HCT116 (cell line): ENCODE data around the gene COL7A1. TPM values are rescaled to one million over a fixed set of nuclear protein-coding genes. Genes with fewer than 3 reads are reported as not detected.

ENCODE experiments used
- ATAC-seq: fragments of 200-7000 bp; cut with Tn5 transposase; 2 replicates; pipeline ENCODE4 v1.9.1; 2020; ENCODE audit warnings: mild to moderate bottlenecking, moderate library complexity
- BruUV-seq: library from RNA; stranded (reverse); fragments of 400-500 nt; replicated peaks from 2 replicates; lab custom pipeline; 2021; lab: Mats Ljungman, UMichigan
- CTCF ChIA-PET: fragments of 300-600 bp; sonication (Branson Sonifier 250); formaldehyde crosslinking; loops from one replicate; lab custom pipeline; 2021; ENCODE audit warnings: antibody characterized with exemption; lab: Charles Lee
- POLR2A ChIA-PET: fragments of 300-600, 350-600 bp; sonication (Branson Sonifier 250); formaldehyde crosslinking; loops from one replicate; lab custom pipeline; 2021; ENCODE audit warnings: antibody characterized with exemption; lab: Charles Lee
- RAD21 ChIA-PET, 2 experiments: fragments of 300-600 bp; sonication (Branson Sonifier 250); formaldehyde crosslinking; loops; one replicate each; lab custom pipeline; 2023; ENCODE audit warnings: low total read pairs in 2 of 2; ENCODE audit not compliant: uncharacterized antibody in 2 of 2, unreplicated experiment in 2 of 2, low non-redundant PET in 1 of 2; lab: Charles Lee
- DNase-seq: peaks from one replicate; pipeline ENCODE4 v3.0.0-alpha.2; 2010; ENCODE audit warnings: low read depth, low spot score
- H2AFZ ChIP-seq: fragments of 200-600 bp; shearing (Covaris generic), sonication (generic); 2 replicates; pipeline ENCODE4 v1.6.1; 2017; ENCODE audit warnings: low read depth, mixed run types, mixed read lengths, antibody characterized with exemption, low read length; ENCODE audit not compliant: poor library complexity, severe bottlenecking
- H3K27ac ChIP-seq: 2 replicates; pipeline ENCODE4 v1.5.1; 2012; ENCODE audit warnings: low read depth, low read length
- H3K27me3 ChIP-seq: fragments of 200-600 bp; sonication (generic); 2 replicates; pipeline ENCODE4 v1.6.1; 2016; ENCODE audit warnings: mixed run types, low read length, mixed read lengths; ENCODE audit not compliant: insufficient read depth
- H3K36me3 ChIP-seq, 2 experiments: fragments of 200-500 bp in 1 of 2; fragments of 200-600 bp in 1 of 2; sonication (Bioruptor generic) in 1 of 2; sonication (generic) in 1 of 2; 2 replicates each; pipeline versions ENCODE4 v1.5.1 to v1.6.1; 2014 to 2016; ENCODE audit warnings: low read length in 2 of 2, inconsistent platforms in 1 of 2, mixed read lengths in 1 of 2, mixed run types in 1 of 2; ENCODE audit not compliant: insufficient read depth in 2 of 2, control insufficient read depth in 1 of 2
- H3K4me1 ChIP-seq, 2 experiments: fragments of 200-600 bp in 1 of 2; sonication (generic) in 1 of 2; 2 replicates each; pipeline versions ENCODE4 v1.5.1 to v1.6.1; 2012 to 2017; ENCODE audit warnings: low read length in 2 of 2, inconsistent platforms in 1 of 2, mild to moderate bottlenecking in 1 of 2, mixed read lengths in 1 of 2, mixed run types in 1 of 2, moderate library complexity in 1 of 2; ENCODE audit not compliant: insufficient read depth in 2 of 2, control insufficient read depth in 1 of 2
- H3K4me2 ChIP-seq: fragments of 200-600 bp; sonication (generic); 2 replicates; pipeline ENCODE4 v1.6.1; 2017; ENCODE audit warnings: mixed run types, low read length, mixed read lengths
- H3K4me3 ChIP-seq, 2 experiments: fragments of 200-600 bp in 1 of 2; sonication (generic) in 1 of 2; replicated peaks in 1 of 2; 2 replicates each; pipeline ENCODE4 v1.5.1; 2011 to 2016; ENCODE audit warnings: low read length in 2 of 2, control low read depth in 1 of 2, low read depth in 1 of 2, mild to moderate bottlenecking in 1 of 2, mixed read lengths in 1 of 2, mixed run types in 1 of 2
- H3K79me2 ChIP-seq: fragments of 200-600 bp; sonication (generic); 2 replicates; pipeline ENCODE4 v1.6.1; 2017; ENCODE audit warnings: mild to moderate bottlenecking, mixed run types, low read length, moderate library complexity, mixed read lengths; ENCODE audit not compliant: insufficient read depth
- H3K9ac ChIP-seq: fragments of 200-600 bp; sonication (generic); 2 replicates; pipeline ENCODE4 v1.6.1; 2016; ENCODE audit warnings: low read length, mixed read lengths
- H3K9me2 ChIP-seq: fragments of 200-600 bp; sonication (generic), shearing (Covaris generic); 2 replicates; pipeline ENCODE4 v1.6.1; 2017; ENCODE audit warnings: mixed run types, mild to moderate bottlenecking, moderate library complexity; ENCODE audit not compliant: insufficient read depth
- H3K9me3 ChIP-seq, 2 experiments: fragments of 200-500 bp in 1 of 2; fragments of 200-600 bp in 1 of 2; sonication (Bioruptor generic) in 1 of 2; sonication (generic) in 1 of 2; 2 replicates each; pipeline ENCODE4 v1.6.1; 2014 to 2017; ENCODE audit warnings: low read length in 2 of 2, mixed read lengths in 2 of 2, inconsistent platforms in 1 of 2, low read depth in 1 of 2, mild to moderate bottlenecking in 1 of 2, mixed run types in 1 of 2, moderate library complexity in 1 of 2; ENCODE audit not compliant: control insufficient read depth in 1 of 2, insufficient read depth in 1 of 2
- H4K20me1 ChIP-seq: fragments of 200-600 bp; sonication (generic), shearing (Covaris generic); 2 replicates; pipeline ENCODE4 v1.6.1; 2017; ENCODE audit warnings: mixed run types, mild to moderate bottlenecking, moderate library complexity; ENCODE audit not compliant: insufficient read depth
- CBX3 ChIP-seq: IDR thresholded peaks from 2 replicates; pipeline ENCODE4 v1.6.1; 2012; ENCODE audit warnings: low read depth
- CEBPB ChIP-seq: IDR thresholded peaks from 2 replicates; pipeline ENCODE4 v1.6.1; 2012; ENCODE audit warnings: low read depth
- CTCF ChIP-seq, 3 experiments: fragments of 200-600 bp in 1 of 3; sonication (generic) in 1 of 3; IDR thresholded peaks in 2 of 3; conservative IDR thresholded peaks in 1 of 3; 2 replicates each; pipeline ENCODE4 v1.5.1; 2012 to 2017; ENCODE audit warnings: low read depth in 2 of 3, low read length in 2 of 3, antibody characterized with exemption in 1 of 3, borderline replicate concordance in 1 of 3, control low read depth in 1 of 3, mild to moderate bottlenecking in 1 of 3, mixed read lengths in 1 of 3, mixed run types in 1 of 3, moderate library complexity in 1 of 3; ENCODE audit not compliant: insufficient read depth in 1 of 3
- EGR1 ChIP-seq: IDR thresholded peaks from 2 replicates; pipeline ENCODE4 v1.6.1; 2012; ENCODE audit warnings: low read depth
- ELF1 ChIP-seq: IDR thresholded peaks from 2 replicates; pipeline ENCODE4 v1.6.1; 2012; ENCODE audit warnings: low read depth, borderline replicate concordance
- EZH2 ChIP-seq: fragments of 200-600 bp; sonication (generic); IDR thresholded peaks from 2 replicates; pipeline ENCODE4 v1.6.1; 2017; ENCODE audit warnings: antibody characterized with exemption, mixed run types
- EZH2phosphoT487 ChIP-seq: fragments of 200-600 bp; IDR thresholded peaks from 2 replicates; pipeline ENCODE4 v1.6.1; 2018; ENCODE audit warnings: antibody characterized with exemption, borderline replicate concordance
- FOSL1 ChIP-seq: IDR thresholded peaks from 2 replicates; pipeline ENCODE4 v1.6.1; 2012; ENCODE audit warnings: low read depth
- MAX ChIP-seq: IDR thresholded peaks from 2 replicates; pipeline ENCODE4 v1.6.1; 2012
- POLR2A ChIP-seq: IDR thresholded peaks from 2 replicates; pipeline ENCODE4 v1.7.0; 2011; ENCODE audit warnings: borderline replicate concordance; ENCODE audit not compliant: insufficient read depth, insufficient read length; ENCODE audit errors: extremely low read depth
- POLR2AphosphoS5 ChIP-seq: IDR thresholded peaks from 2 replicates; pipeline ENCODE4 v1.6.1; 2011; ENCODE audit warnings: mild to moderate bottlenecking, low read depth, low read length, moderate library complexity
- SP1 ChIP-seq: IDR thresholded peaks from 2 replicates; pipeline ENCODE4 v1.6.1; 2012; ENCODE audit warnings: low read depth
- TCF7L2 ChIP-seq: IDR thresholded peaks from 2 replicates; pipeline ENCODE4 v1.7.0; 2011; ENCODE audit warnings: borderline replicate concordance, inconsistent platforms; ENCODE audit not compliant: insufficient read depth, insufficient read length; ENCODE audit errors: extremely low read depth
- ZFX ChIP-seq: fragments of 450-650 bp; IDR thresholded peaks from 2 replicates; pipeline ENCODE4 v1.6.1; 2017
- intact Hi-C: fragments of 100-400 bp; cut with micrococcal nuclease; formaldehyde crosslinking; loops from 2 replicates; pipeline ENCODE4 v1.10.0; 2022
- total RNA-seq: library from RNA; stranded (reverse); gene quantifications from one replicate; pipeline ENCODE4 v1.2.1, GENCODE V29; 2021; ENCODE audit not compliant: unreplicated experiment
- TF ChIP-seq, protein P1 (sequence below): IDR thresholded peaks from 2 replicates; pipeline ENCODE4 v1.6.1; 2012; ENCODE audit warnings: low read depth
- TF ChIP-seq, protein P2 (sequence below): IDR thresholded peaks from 2 replicates; pipeline ENCODE4 v1.6.1; 2012

Gene COL7A1
- total RNA-seq, 1 experiment from 2014 or later: 11.4 TPM

- intact Hi-C loops: no loop called here
- CTCF ChIA-PET: interaction anchor here (1.0 kb wide), 1 partner anchor 9 kb away, joined by 3 read pairs; no protein-coding TSS in a partner anchor
- Histone ChIP-seq H3K27ac (no peak overlapping the region; the same call in 1 of the 2 replicates), H3K4me2 (no peak overlapping the region), H4K20me1 (no peaks in the 10 kb centered on the region), H3K9me3 (no peaks in the 10 kb centered on the region), H3K36me3 (no peaks in the 10 kb centered on the region)
- ATAC-seq: no peak
- no TSS peak for BruUV-seq
- no peak for TF ChIP-seq CTCF (IDR thresholded peaks at IDR 0.05 in 2 of 3, conservative IDR thresholded peaks at IDR 0.05 in 1 of 3; ENCODE audit: borderline replicate concordance in 1 of 3, insufficient read depth in 1 of 3, low read depth in 2 of 3, low read length in 2 of 3)
- TF ChIP-seq FOSL1: no peak
- TF ChIP-seq EZH2: no peak
- no peak for TF ChIP-seq CBX3
- TF ChIP-seq POLR2A: no peak
- TF ChIP-seq CEBPB: no peak
- TF ChIP-seq, protein P1, sequence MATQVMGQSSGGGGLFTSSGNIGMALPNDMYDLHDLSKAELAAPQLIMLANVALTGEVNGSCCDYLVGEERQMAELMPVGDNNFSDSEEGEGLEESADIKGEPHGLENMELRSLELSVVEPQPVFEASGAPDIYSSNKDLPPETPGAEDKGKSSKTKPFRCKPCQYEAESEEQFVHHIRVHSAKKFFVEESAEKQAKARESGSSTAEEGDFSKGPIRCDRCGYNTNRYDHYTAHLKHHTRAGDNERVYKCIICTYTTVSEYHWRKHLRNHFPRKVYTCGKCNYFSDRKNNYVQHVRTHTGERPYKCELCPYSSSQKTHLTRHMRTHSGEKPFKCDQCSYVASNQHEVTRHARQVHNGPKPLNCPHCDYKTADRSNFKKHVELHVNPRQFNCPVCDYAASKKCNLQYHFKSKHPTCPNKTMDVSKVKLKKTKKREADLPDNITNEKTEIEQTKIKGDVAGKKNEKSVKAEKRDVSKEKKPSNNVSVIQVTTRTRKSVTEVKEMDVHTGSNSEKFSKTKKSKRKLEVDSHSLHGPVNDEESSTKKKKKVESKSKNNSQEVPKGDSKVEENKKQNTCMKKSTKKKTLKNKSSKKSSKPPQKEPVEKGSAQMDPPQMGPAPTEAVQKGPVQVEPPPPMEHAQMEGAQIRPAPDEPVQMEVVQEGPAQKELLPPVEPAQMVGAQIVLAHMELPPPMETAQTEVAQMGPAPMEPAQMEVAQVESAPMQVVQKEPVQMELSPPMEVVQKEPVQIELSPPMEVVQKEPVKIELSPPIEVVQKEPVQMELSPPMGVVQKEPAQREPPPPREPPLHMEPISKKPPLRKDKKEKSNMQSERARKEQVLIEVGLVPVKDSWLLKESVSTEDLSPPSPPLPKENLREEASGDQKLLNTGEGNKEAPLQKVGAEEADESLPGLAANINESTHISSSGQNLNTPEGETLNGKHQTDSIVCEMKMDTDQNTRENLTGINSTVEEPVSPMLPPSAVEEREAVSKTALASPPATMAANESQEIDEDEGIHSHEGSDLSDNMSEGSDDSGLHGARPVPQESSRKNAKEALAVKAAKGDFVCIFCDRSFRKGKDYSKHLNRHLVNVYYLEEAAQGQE: no peak
- TF ChIP-seq TCF7L2: no peak
- TF ChIP-seq, protein P2, sequence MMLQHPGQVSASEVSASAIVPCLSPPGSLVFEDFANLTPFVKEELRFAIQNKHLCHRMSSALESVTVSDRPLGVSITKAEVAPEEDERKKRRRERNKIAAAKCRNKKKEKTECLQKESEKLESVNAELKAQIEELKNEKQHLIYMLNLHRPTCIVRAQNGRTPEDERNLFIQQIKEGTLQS: no peak
- TF ChIP-seq SP1: no peak
- no peak for TF ChIP-seq ZFX
- TF ChIP-seq EZH2phosphoT487: no peak
- no peak for TF ChIP-seq ELF1
- no peak for TF ChIP-seq EGR1
- no peak for TF ChIP-seq POLR2AphosphoS5
- no peak for TF ChIP-seq MAX
- TF ChIP-seq, all 23 proteins: peak for 0
- no peaks in the 10 kb centered on the region for H3K27me3 ChIP-seq
- no peak overlapping the region for H3K9ac ChIP-seq
- no peak overlapping the region for H2AFZ ChIP-seq
- no peaks in the 10 kb centered on the region for H3K9me2 ChIP-seq
- DNase-seq: no peak
- ChIA-PET POLR2A (interaction anchor here (0.7 kb wide), 1 partner anchor 100 kb away, joined by 8 read pairs; no protein-coding TSS in a partner anchor), RAD21 (no interaction called here)
- H3K4me1 ChIP-seq: peaks cover 35 to 47% of the 10 kb centered on the region in 2 experiments
- no peaks in the 10 kb centered on the region for H3K79me2 ChIP-seq
- no peak overlapping the region for H3K4me3 ChIP-seq
These were observed 27.6 kb downstream of the COL7A1 start for GRCh38 chr3:48567500-48567899.
